IPS DF 4.7 (cell line): ENCODE results near the gene FN1.
"Not testable (repeated sequence)": the region's sequence is repeated elsewhere in the genome, so short reads cannot be mapped to it uniquely, and the experiment has no call there.

Experiments
- DNase-seq: peaks from one replicate; pipeline ENCODE4 v3.0.0-alpha.2; 2013; ENCODE audit warnings: low spot score; ENCODE audit errors: extremely low read depth

Gene FN1

GRCh38 chr2:215347878-215348277 lies 88.0 kb downstream of the FN1 start:
- no peak for DNase-seq

DNA sequence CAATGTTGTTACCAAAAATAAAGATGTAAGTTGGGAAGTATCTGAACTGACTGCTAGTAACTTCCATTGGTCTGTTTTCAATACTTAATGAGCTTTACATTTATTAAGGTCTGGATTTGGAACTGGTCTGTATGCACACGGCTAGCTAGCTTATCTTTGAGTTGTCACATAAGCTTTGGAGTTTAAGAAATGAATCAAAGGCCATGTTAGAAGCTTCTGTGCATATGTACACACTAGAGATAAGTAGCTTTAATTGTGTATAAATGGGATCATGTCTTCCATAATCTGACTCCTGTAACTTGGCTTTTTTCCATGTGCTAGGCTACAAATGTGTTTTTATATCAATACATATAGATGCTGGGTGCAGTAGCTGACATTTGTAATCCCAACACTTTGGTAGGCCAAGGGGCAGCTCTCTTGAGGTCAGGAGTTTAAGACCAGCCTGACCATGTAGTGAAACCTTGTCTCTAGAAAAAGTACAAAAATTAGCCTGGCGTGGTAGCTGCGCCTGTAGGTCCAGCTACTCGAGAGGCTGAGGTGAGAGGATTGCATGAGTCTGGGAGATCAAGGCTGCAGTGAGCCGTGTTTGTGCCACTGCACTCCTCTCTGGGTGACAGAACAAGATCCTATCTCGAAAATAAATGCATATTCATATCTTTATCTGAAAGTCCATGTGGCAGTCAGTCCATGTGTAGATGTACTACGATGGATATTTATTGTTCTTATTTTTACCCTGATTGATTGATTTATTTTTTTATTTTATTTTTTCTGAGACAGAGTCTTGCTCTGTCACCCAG lies 96.8 kb downstream of the FN1 start:
- no peak for DNase-seq

DNA sequence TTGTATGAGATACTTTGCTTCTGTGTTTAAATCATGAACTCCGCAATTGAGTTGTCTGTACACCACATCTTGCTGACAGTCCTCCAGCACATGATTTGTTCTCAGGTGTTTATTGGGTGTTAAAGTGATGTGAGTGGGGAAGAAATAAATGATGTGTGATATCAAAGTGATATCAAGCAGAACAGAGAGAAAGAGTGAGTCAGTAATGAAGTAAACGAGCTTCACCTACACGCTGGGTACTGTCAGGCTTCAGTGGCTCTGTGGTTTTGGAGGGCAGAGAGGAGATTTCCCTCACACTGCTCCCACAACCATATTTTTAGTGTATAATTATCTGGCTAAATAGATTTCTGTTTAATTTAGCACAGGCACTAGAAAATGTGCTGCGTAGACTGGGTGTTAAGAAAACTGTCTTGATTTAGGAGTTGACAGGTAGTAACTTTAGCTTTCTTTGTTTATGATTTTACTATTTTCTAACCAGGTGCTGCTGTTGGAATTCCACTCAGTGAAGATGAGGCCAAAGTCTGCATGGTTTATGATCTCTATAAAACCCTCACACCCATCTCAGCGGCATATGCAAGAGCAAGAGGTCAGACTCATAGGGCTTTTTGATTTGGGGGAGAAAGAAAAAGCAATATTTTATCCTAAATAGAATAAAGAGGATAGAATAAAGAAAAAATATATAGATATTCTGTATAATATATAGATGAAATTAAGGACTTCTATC lies 102.8 kb downstream of the FN1 start:
- DNase-seq, result no peak

GRCh38 chr2:215328066-215328465 lies 107.8 kb downstream of the FN1 start:
- no peak for DNase-seq

DNA sequence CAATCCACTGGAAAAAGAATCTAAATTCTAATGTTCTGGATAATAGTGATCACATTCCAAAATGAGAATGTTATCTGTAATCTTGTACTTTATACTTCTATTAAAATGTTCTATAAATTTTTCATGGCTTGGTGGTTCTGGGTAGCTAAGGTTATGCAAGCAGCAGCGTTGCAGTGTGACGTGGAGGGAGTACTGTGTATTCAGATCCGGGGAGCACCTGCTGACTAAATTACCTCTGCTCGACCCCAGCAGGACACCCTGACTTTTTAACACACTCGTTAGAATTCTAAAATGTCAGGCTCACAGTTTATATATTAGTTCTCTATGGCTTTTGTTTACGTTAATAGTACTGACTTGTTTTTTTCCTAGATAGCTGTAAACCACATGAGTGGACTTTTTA lies 111.1 kb downstream of the FN1 start:
- no peak for DNase-seq

DNA sequence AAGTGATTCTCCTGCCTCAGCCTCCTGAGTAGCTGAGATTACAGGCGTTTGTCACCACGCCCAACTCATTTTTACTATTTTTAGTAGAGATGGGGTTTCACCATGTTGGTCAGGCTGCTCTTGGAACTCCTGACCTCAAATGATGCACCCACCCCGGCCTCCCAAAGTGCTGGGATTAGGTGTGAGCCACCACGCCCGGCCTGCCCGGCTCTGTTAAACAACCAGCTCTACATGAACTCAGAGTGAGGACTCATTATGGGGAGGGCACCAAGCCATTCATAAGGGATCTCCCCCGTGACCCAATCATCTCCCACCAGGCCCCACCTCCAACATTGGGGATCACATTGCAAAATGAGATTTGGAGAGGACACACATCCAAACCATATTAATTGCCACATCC lies 115.2 kb downstream of the FN1 start:
- no peak for DNase-seq

DNA sequence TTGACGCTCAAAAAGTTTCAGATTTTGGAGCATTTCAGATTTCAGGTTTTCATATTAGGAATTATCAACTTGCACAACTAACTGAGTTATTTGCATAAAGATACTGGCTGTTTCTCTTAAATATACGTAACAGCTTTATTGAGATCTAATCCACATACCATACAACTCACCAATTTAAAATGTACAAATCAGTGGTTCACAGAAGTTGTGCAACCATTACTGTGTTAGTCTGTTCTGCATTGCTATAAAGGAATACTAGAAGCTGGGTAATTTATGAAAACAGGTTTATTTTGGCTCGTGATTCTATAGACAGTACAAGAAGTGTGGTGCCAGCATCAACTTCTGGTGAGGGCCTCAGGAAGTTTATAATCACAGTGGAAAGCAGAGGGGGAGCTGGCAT lies 115.8 kb downstream of the FN1 start:
- DNase-seq, result no peak

DNA sequence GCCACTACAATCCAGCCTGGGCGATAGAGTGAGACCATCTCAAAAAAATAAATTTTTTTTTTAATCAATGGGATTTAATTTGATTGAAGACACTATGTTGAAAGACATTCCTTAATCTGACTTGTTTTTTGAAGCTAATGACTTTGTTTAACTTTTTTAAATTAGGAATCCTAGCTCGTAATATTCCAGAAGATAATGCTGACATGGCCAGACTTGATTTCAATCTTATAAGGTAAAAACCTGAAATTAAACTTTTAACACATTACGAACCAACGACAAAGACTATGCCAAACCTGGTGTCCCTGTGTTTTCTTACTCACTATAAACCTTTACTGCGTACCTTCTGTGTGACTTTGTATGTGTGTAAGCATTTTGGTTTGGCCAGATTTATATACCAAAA lies 116.4 kb downstream of the FN1 start:
- DNase-seq, result no peak

- no peak for DNase-seq
Measured at GRCh38 chr2:215316336-215316735, 119.5 kb downstream of the FN1 start.

DNA sequence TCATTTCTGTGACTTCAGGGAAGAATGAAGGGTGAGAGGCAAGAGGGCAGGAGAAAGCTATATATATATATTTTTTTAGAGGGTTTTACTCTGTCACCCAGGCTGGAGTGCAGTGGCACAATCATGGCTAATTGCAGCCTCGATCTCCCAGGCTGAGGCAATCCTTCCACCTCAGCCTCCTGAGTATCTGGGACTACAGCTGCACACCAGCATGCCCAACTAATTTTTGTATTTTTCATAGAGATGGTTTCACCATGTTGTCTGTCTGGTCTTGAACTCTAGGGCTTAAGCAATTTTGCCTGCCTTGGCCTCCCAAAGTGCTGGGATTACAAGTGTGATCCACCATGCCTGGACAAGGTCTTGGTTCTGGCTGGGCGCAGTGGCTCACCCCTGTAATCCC lies 120.6 kb downstream of the FN1 start:
- no peak for DNase-seq

DNA sequence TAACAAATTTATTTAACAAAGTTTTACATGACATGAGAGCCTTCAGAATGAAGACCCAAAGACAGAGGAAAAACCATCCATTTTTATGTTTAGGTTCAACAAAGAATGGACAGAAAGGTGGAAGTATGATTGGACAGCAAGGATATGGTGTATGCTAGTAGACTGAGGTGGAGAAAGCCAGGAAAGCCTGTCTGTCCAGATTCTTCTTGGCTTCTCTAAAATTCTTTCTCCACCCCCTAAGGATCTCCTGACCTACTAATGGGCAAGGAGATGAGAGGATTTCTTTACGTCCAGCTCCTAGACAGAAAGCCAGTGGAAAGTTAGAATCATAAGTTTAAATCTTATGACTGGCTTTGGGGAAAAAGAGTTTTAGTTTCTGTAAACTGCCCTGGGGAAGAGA lies 121.0 kb downstream of the FN1 start:
- no peak for DNase-seq

DNA sequence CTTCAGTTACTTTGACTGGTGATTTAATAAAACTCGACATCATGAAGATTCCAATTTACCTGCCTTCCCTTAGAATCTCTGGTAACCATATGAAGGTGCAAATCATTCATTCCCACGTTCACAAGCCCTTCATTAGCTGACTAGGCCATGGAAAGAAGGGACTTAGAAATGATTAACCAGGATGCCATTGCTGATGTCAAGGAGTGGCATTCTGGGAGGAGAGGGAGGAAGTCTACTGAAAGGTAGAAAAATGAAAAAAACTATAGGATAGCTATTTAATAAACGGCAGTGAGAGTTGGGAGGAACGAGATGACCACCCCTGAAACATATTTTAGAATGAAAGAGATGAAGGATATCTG lies 122.6 kb downstream of the FN1 start:
- DNase-seq, result no peak

- DNase-seq, result peak; percentile 56
Measured at GRCh38 chr2:215311625-215312396, 124.1 kb downstream of the FN1 start, which contains the start of gene ATIC. Gene ATIC (plus strand): TSS chr2:215312059. CDS start chr2:215312143, 84 bp downstream.

- not testable (repeated sequence) for DNase-seq
Measured at GRCh38 chr2:215311259-215311624, 124.6 kb downstream of the FN1 start.
